Vagina (tissue), 2 donors: ENCODE results near the gene PPHLN1. TPM values are rescaled to one million over a fixed set of nuclear protein-coding genes. Genes with fewer than 3 reads are reported as not detected.

Experiments
- DNase-seq, 2 donors: peaks; one replicate each; pipeline ENCODE4 v3.0.0-alpha.2; 2017; ENCODE audit errors: extremely low spot score in 2 of 2
- H3K27ac ChIP-seq: fragments of 200-600 bp; sonication (generic); one replicate; pipeline ENCODE4 v1.5.1; 2019
- H3K27me3 ChIP-seq: fragments of 200-600 bp; sonication (generic); one replicate; pipeline ENCODE4 v1.5.1; 2019
- H3K36me3 ChIP-seq, 2 donors: fragments of 200-600 bp; sonication (generic); one replicate each; pipeline ENCODE4 v1.5.1; 2017 to 2019
- H3K4me1 ChIP-seq: fragments of 200-600 bp; sonication (generic); one replicate; pipeline ENCODE4 v1.5.1; 2019
- H3K4me3 ChIP-seq, 2 donors: fragments of 200-600 bp; sonication (generic); 1 replicate in 1 of 2; 2 replicates in 1 of 2; pipeline ENCODE4 v1.5.1; 2016 to 2019
- H3K9me3 ChIP-seq: fragments of 200-600 bp; sonication (generic); one replicate; pipeline ENCODE4 v1.5.1; 2019
- POLR2A ChIP-seq, 2 donors: fragments of 450-650 bp; IDR thresholded peaks; one replicate each; pipeline ENCODE4 v1.6.1; 2017; ENCODE audit warnings: antibody characterized with exemption in 2 of 2, mild to moderate bottlenecking in 2 of 2, moderate library complexity in 2 of 2
- POLR2AphosphoS5 ChIP-seq, 2 donors: sonication (generic); formaldehyde crosslinking; IDR thresholded peaks; one replicate each; pipeline ENCODE4 v1.9.0; 2017; ENCODE audit warnings: antibody characterized with exemption in 2 of 2, mild to moderate bottlenecking in 2 of 2, low read depth in 1 of 2; ENCODE audit not compliant: insufficient read depth in 1 of 2
- intact Hi-C: fragments of 100-400 bp; cut with DNase I; formaldehyde crosslinking; loops from one replicate; pipeline ENCODE4 v1.15.1; 2023
- total RNA-seq: library from RNA; depleted of rRNA; stranded (reverse); fragments of >200 nt; gene quantifications from one replicate; pipeline ENCODE4 v1.2.3, GENCODE V29; 2016
- TF ChIP-seq, protein P1 (sequence below), 3 experiments: fragments of 450-650 bp in 2 of 3; fragments of 200-600 bp in 1 of 3; sonication (generic) in 1 of 3; IDR thresholded peaks; one replicate each; pipeline ENCODE4 v1.5.1; 2017 to 2019; ENCODE audit warnings: antibody characterized with exemption in 3 of 3, mild to moderate bottlenecking in 2 of 3, moderate library complexity in 2 of 3

The PPHLN1 gene
- total RNA-seq, 1 donor from 2014 or later = 47.9 TPM

DNA sequence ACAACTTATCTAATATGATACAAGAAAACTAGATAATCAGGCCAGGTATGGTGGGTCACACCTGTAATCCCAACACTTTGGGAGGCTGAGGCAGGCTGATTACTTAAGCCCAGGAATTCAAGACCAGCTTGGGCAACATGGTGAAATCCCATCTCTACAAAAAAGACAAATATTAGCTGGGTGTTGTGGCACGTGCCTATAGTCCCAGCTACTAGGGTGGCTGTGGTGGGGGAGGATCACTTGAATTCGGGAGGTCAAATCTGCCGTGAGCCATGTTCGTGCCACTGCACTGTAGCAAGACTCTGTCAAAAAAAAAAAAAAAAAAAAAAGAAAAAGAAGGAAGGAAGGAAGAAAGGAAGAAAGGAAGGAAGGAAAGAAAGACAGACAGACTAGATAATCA, 27.1 kb upstream of the PPHLN1 start:
- Histone ChIP-seq H3K4me1 (no peaks in the 10 kb centered on the region), H3K36me3 (no peaks in the 10 kb centered on the region), H3K27ac (no peak overlapping the region), H3K4me3 (no peak overlapping the region), H3K27me3 (no peaks in the 10 kb centered on the region), H3K9me3 (no peaks in the 10 kb centered on the region)
- TF ChIP-seq, protein P1, sequence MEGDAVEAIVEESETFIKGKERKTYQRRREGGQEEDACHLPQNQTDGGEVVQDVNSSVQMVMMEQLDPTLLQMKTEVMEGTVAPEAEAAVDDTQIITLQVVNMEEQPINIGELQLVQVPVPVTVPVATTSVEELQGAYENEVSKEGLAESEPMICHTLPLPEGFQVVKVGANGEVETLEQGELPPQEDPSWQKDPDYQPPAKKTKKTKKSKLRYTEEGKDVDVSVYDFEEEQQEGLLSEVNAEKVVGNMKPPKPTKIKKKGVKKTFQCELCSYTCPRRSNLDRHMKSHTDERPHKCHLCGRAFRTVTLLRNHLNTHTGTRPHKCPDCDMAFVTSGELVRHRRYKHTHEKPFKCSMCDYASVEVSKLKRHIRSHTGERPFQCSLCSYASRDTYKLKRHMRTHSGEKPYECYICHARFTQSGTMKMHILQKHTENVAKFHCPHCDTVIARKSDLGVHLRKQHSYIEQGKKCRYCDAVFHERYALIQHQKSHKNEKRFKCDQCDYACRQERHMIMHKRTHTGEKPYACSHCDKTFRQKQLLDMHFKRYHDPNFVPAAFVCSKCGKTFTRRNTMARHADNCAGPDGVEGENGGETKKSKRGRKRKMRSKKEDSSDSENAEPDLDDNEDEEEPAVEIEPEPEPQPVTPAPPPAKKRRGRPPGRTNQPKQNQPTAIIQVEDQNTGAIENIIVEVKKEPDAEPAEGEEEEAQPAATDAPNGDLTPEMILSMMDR (IDR thresholded peaks at IDR 0.05) = no peak
- TF ChIP-seq POLR2AphosphoS5 (IDR thresholded peaks at IDR 0.05; ENCODE audit: insufficient read depth in 1 of 2, low read depth in 1 of 2) (no peak), POLR2A (IDR thresholded peaks at IDR 0.05) (no peak)
- no peak for DNase-seq
- intact Hi-C loops = no loop called here

DNA sequence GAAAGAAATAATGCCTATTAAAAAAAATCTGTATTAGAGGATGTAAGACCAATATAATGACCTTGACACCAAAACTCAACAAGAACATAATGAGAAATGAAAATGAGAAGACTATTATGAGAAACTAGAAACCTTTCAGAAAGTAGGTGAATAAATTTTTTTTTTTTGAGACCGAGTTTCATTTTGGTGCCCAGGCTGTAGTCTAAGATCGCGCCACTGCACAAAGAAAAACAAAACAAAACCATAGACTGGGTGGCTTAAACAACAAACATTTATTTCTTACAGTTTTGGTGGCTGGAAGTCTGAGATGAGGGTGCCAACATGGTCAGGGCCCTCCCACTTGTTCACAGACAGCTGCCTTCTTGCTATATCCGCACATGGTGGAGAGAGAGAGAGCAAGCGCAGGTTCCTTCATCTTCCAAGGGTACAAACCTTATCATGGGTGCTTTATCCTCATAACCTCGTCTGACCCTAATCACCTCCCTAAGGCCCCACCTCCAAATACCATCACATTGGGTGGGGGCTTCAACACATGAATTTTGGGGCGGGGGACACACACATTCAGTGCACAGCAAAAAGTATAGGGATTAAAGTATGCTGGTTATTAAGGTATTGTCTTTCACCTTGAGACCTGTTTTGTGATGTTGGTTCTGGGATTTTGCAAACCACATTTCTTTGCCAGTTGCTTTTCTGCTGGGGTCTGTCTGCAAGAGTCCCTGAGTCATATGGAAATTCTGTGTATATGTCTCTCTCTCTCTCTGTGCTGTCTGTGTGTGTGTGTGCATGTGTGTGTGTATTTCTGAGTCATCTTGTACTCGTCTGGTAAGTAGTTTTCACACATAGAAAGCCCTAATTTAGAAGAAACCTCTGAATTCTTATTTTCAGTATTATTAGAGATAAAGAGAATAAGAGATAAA, 26.3 kb upstream of the PPHLN1 start:
- intact Hi-C loops = no loop called here
- no peak overlapping the region for H3K4me3 ChIP-seq
- no peak for DNase-seq

DNA sequence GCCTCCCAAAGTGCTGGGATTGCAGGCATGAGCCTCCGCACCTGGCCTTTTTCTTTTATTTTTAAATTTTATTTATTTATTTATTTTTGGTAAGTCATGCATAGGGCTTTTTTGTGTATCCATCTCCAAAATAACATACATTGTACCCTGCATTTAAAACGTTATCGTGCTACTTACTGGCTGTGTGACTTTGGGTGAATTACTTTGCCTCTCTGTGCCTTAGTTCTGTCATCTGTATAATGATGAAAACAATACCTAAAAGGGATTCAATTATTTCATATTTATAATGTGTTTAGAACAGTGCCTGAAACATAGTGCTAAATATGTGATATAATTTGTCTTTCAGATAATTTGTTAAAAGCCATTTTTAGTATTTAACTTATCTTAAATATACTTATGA, 19.7 kb upstream of the PPHLN1 start:
- intact Hi-C loops = no loop called here
- DNase-seq = no peak
- H3K36me3 ChIP-seq = peaks cover 0 to 10% of the 10 kb centered on the region in 2 donors

More for the DNA sequence above, 26.3 kb upstream of the PPHLN1 start:
- H3K36me3 ChIP-seq = no peaks in the 10 kb centered on the region
- H3K27me3 ChIP-seq = no peaks in the 10 kb centered on the region
- H3K27ac ChIP-seq = no peak overlapping the region
- H3K4me1 ChIP-seq = no peaks in the 10 kb centered on the region
- no peaks in the 10 kb centered on the region for H3K9me3 ChIP-seq
- TF ChIP-seq POLR2AphosphoS5 (IDR thresholded peaks at IDR 0.05; ENCODE audit: insufficient read depth in 1 of 2, low read depth in 1 of 2) (no peak), POLR2A (IDR thresholded peaks at IDR 0.05) (no peak)
- TF ChIP-seq, protein P1 (IDR thresholded peaks at IDR 0.05) = no peak

DNA sequence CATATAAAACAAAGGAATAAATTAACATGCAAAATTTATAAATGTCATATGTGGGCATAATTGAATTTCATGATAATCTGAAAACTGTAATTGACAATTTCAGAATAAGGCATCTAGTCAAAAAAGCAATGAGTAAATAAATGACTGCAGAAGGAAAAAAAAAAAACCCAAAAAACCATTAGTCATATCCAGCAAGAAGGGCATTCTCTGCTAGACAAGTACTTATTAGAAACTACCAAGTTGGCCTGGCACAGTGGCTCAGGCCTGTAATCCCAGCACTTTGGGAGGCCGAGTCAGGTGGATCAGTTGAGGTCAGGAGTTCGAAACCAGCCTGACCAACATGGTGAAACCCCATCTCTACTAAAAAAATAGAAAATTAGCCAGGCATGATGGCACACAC, 17.6 kb upstream of the PPHLN1 start:
- Histone ChIP-seq H3K4me3 (no peak overlapping the region), H3K27me3 (no peaks in the 10 kb centered on the region), H3K27ac (no peak overlapping the region), H3K9me3 (no peaks in the 10 kb centered on the region), H3K4me1 (no peaks in the 10 kb centered on the region), H3K36me3 (peaks cover 0 to 13% of the 10 kb centered on the region in 2 donors)
- intact Hi-C loops = no loop called here
- no peak for DNase-seq
- TF ChIP-seq POLR2AphosphoS5 (IDR thresholded peaks at IDR 0.05; ENCODE audit: insufficient read depth in 1 of 2, low read depth in 1 of 2) (no peak), POLR2A (IDR thresholded peaks at IDR 0.05) (no peak)
- TF ChIP-seq, protein P1 (IDR thresholded peaks at IDR 0.05) = no peak

More for the DNA sequence above, 19.7 kb upstream of the PPHLN1 start:
- no peaks in the 10 kb centered on the region for H3K9me3 ChIP-seq
- no peak overlapping the region for H3K27ac ChIP-seq
- no peaks in the 10 kb centered on the region for H3K27me3 ChIP-seq
- H3K4me3 ChIP-seq = no peak overlapping the region
- H3K4me1 ChIP-seq = no peaks in the 10 kb centered on the region
- TF ChIP-seq POLR2AphosphoS5 (IDR thresholded peaks at IDR 0.05; ENCODE audit: insufficient read depth in 1 of 2, low read depth in 1 of 2) (no peak), POLR2A (IDR thresholded peaks at IDR 0.05) (no peak)
- TF ChIP-seq, protein P1 (IDR thresholded peaks at IDR 0.05) = no peak

DNA sequence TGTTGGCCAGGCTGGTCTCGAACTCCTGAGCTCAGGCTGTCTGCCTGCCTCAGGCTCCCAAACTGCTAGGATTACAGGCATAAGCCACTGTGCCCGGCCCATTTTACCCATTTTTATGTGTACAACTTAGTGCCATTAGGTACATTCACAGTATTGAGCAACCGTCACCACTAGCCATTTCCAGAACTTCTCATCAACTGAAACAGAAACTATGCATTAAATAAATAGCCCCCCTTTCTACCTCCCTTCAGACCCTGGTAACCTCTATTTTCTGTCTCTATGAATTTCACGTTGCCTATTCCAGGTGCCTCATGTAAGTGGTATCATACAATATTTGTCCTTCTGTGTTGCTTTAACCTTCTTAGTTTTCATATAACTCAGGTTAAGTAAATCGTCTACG, 16.0 kb upstream of the PPHLN1 start:
- H3K36me3 ChIP-seq = peaks cover 0 to 13% of the 10 kb centered on the region in 2 donors
- intact Hi-C loops = no loop called here
- TF ChIP-seq POLR2AphosphoS5 (IDR thresholded peaks at IDR 0.05; ENCODE audit: insufficient read depth in 1 of 2, low read depth in 1 of 2) = no peak
- TF ChIP-seq, protein P1 (IDR thresholded peaks at IDR 0.05) = no peak
- no peak for TF ChIP-seq POLR2A (IDR thresholded peaks at IDR 0.05)

More for the DNA sequence above, 16.0 kb upstream of the PPHLN1 start:
- Histone ChIP-seq H3K4me1 (no peaks in the 10 kb centered on the region), H3K4me3 (no peak overlapping the region), H3K9me3 (no peaks in the 10 kb centered on the region), H3K27me3 (no peaks in the 10 kb centered on the region), H3K27ac (no peak overlapping the region)
- DNase-seq = no peak
